GM19240 (cell line): ENCODE measurements around the gene INSR.

ENCODE experiments used
- DNase-seq: peaks from one replicate; pipeline ENCODE4 v3.0.0; 2011; ENCODE audit warnings: low spot score; ENCODE audit not compliant: insufficient read length

The INSR gene

GRCh38 chr19:7145494-7145893 lies 148.7 kb downstream of the INSR start:
- DNase-seq: no peak

GRCh38 chr19:7142771-7143170 lies 151.4 kb downstream of the INSR start:
- no peak for DNase-seq

GRCh38 chr19:7140137-7140536 lies 154.1 kb downstream of the INSR start:
- no peak for DNase-seq

GRCh38 chr19:7139095-7139494 lies 155.1 kb downstream of the INSR start:
- DNase-seq: no peak

- no peak for DNase-seq
Observed at GRCh38 chr19:7138402-7138801, 155.8 kb downstream of the INSR start.

- DNase-seq: no peak
Observed at GRCh38 chr19:7137120-7137519, 157.1 kb downstream of the INSR start.

GRCh38 chr19:7132054-7132453 lies 162.2 kb downstream of the INSR start:
- no peak for DNase-seq

- DNase-seq: no peak
Observed at GRCh38 chr19:7130043-7130442, 164.2 kb downstream of the INSR start.

GRCh38 chr19:7126132-7126531 lies 168.1 kb downstream of the INSR start:
- no peak for DNase-seq

GRCh38 chr19:7125221-7125620 lies 169.0 kb downstream of the INSR start:
- DNase-seq: no peak

- DNase-seq: no peak
Observed at GRCh38 chr19:7124782-7125181, 169.4 kb downstream of the INSR start.

GRCh38 chr19:7122701-7123100 lies 171.5 kb downstream of the INSR start:
- no peak for DNase-seq

- no peak for DNase-seq
Observed at GRCh38 chr19:7120499-7120898, 173.7 kb downstream of the INSR start.

GRCh38 chr19:7119582-7119981 lies 174.6 kb downstream of the INSR start:
- DNase-seq: no peak

GRCh38 chr19:7117248-7117647 lies 177.0 kb downstream of the INSR start:
- no peak for DNase-seq

GRCh38 chr19:7115721-7116120 lies 178.5 kb downstream of the INSR start:
- DNase-seq: no peak

GRCh38 chr19:7113233-7113632 lies 181.0 kb downstream of the INSR start:
- DNase-seq: no peak

- DNase-seq: no peak
Observed at GRCh38 chr19:7112675-7113074, 181.5 kb downstream of the INSR start.

- no peak for DNase-seq
Observed at GRCh38 chr19:7109678-7110289, 184.4 kb downstream of the INSR start.

GRCh38 chr19:7106711-7107657 lies 187.2 kb downstream of the INSR start:
- no peak for DNase-seq

- DNase-seq: no peak
Observed at GRCh38 chr19:7104747-7105447, 189.3 kb downstream of the INSR start.
